ENCODE measurements around the gene NANOS3.
"Not testable (repeated sequence)": the region's sequence is repeated elsewhere in the genome, so short reads cannot be mapped to it uniquely, and the experiment has no call there.

The NANOS3 gene

GRCh38 chr19:13909430-13909829, 32.5 kb downstream of the NANOS3 start:
- H3K36me3 Mint-ChIP-seq, result peaks cover 1% of the 10 kb centered on the region
- H3K27ac Mint-ChIP-seq, result no peak overlapping the region
- peaks cover 11% of the 10 kb centered on the region for H3K4me1 Mint-ChIP-seq
- no peaks in the 10 kb centered on the region for H3K9me3 Mint-ChIP-seq
- H3K4me3 Mint-ChIP-seq, result no peak overlapping the region
- no peaks in the 10 kb centered on the region for H3K27me3 Mint-ChIP-seq

GRCh38 chr19:13913352-13913751, 36.4 kb downstream of the NANOS3 start:
- no peaks in the 10 kb centered on the region for H3K27me3 Mint-ChIP-seq
- peaks cover 1% of the 10 kb centered on the region for H3K36me3 Mint-ChIP-seq
- H3K4me1 Mint-ChIP-seq, result no peaks in the 10 kb centered on the region
- H3K4me3 Mint-ChIP-seq, result no peak overlapping the region
- H3K27ac Mint-ChIP-seq, result no peak overlapping the region
- no peaks in the 10 kb centered on the region for H3K9me3 Mint-ChIP-seq

- Mint-ChIP-seq H3K27me3 (no peaks in the 10 kb centered on the region), H3K36me3 (peaks cover 1% of the 10 kb centered on the region), H3K27ac (no peak overlapping the region), H3K4me1 (no peaks in the 10 kb centered on the region), H3K4me3 (no peak overlapping the region), H3K9me3 (no peaks in the 10 kb centered on the region)
These were observed 37.8 kb downstream of the NANOS3 start for GRCh38 chr19:13914777-13915176.

- Mint-ChIP-seq H3K4me1 (no peaks in the 10 kb centered on the region), H3K9me3 (no peaks in the 10 kb centered on the region), H3K27ac (no peak overlapping the region), H3K36me3 (peaks cover 12% of the 10 kb centered on the region), H3K27me3 (no peaks in the 10 kb centered on the region), H3K4me3 (no peak overlapping the region)
These were observed 41.0 kb downstream of the NANOS3 start for GRCh38 chr19:13917888-13918406.

GRCh38 chr19:13918726-13919411, 41.9 kb downstream of the NANOS3 start:
- Mint-ChIP-seq H3K27ac (no peak overlapping the region), H3K36me3 (peaks cover 12% of the 10 kb centered on the region)

GRCh38 chr19:13920524-13920923, 43.6 kb downstream of the NANOS3 start:
- Mint-ChIP-seq H3K27me3 (no peaks in the 10 kb centered on the region), H3K36me3 (peaks cover 16% of the 10 kb centered on the region), H3K9me3 (no peaks in the 10 kb centered on the region), H3K4me3 (no peak overlapping the region), H3K27ac (no peak overlapping the region), H3K4me1 (no peaks in the 10 kb centered on the region)

More at GRCh38 chr19:13918726-13919411, 41.9 kb downstream of the NANOS3 start:
- H3K27me3 Mint-ChIP-seq, result no peaks in the 10 kb centered on the region
- H3K9me3 Mint-ChIP-seq, result no peaks in the 10 kb centered on the region
- H3K4me3 Mint-ChIP-seq, result no peak overlapping the region
- H3K4me1 Mint-ChIP-seq, result no peaks in the 10 kb centered on the region

- Mint-ChIP-seq H3K27ac (no peak overlapping the region), H3K4me1 (peaks cover 3% of the 10 kb centered on the region), H3K4me3 (no peak overlapping the region), H3K9me3 (no peaks in the 10 kb centered on the region), H3K27me3 (no peaks in the 10 kb centered on the region), H3K36me3 (peaks cover 16% of the 10 kb centered on the region)
These were observed 44.2 kb downstream of the NANOS3 start for GRCh38 chr19:13920940-13921747.

- H3K27ac Mint-ChIP-seq, H3K9me3 Mint-ChIP-seq, H3K27me3 Mint-ChIP-seq, H3K4me3 Mint-ChIP-seq: not testable (repeated sequence)
- H3K4me1 Mint-ChIP-seq, result peaks cover 13% of the 10 kb centered on the region
- peaks cover 16% of the 10 kb centered on the region for H3K36me3 Mint-ChIP-seq
These were observed 45.2 kb downstream of the NANOS3 start for GRCh38 chr19:13922118-13922517.

GRCh38 chr19:13923194-13923987, 46.5 kb downstream of the NANOS3 start:
- Mint-ChIP-seq H3K27ac (no peak overlapping the region), H3K4me3 (no peak overlapping the region), H3K27me3 (no peaks in the 10 kb centered on the region), H3K9me3 (no peaks in the 10 kb centered on the region), H3K36me3 (peaks cover 17% of the 10 kb centered on the region), H3K4me1 (peaks cover 14% of the 10 kb centered on the region)

- Mint-ChIP-seq H3K36me3 (peaks cover 13% of the 10 kb centered on the region), H3K9me3 (no peaks in the 10 kb centered on the region), H3K27ac (no peak overlapping the region), H3K4me1 (peaks cover 14% of the 10 kb centered on the region), H3K27me3 (no peaks in the 10 kb centered on the region), H3K4me3 (no peak overlapping the region)
These were observed 49.1 kb downstream of the NANOS3 start for GRCh38 chr19:13926010-13926409.

- Mint-ChIP-seq H3K27me3 (no peaks in the 10 kb centered on the region), H3K36me3 (peaks cover 11% of the 10 kb centered on the region), H3K4me3 (no peak overlapping the region), H3K27ac (no peak overlapping the region), H3K4me1 (peaks cover 14% of the 10 kb centered on the region), H3K9me3 (no peaks in the 10 kb centered on the region)
These were observed 49.8 kb downstream of the NANOS3 start for GRCh38 chr19:13926715-13927114.

- no peak overlapping the region for H3K27ac Mint-ChIP-seq
- no peaks in the 10 kb centered on the region for H3K27me3 Mint-ChIP-seq
- H3K36me3 Mint-ChIP-seq, result peaks cover 5% of the 10 kb centered on the region
- no peak overlapping the region for H3K4me3 Mint-ChIP-seq
- H3K4me1 Mint-ChIP-seq, result peaks cover 14% of the 10 kb centered on the region
- no peaks in the 10 kb centered on the region for H3K9me3 Mint-ChIP-seq
These were observed 52.4 kb downstream of the NANOS3 start for GRCh38 chr19:13929340-13929739.

- no peak overlapping the region for H3K4me3 Mint-ChIP-seq
- no peak overlapping the region for H3K27ac Mint-ChIP-seq
- H3K36me3 Mint-ChIP-seq, result peaks cover 2% of the 10 kb centered on the region
- H3K9me3 Mint-ChIP-seq, result no peaks in the 10 kb centered on the region
- H3K27me3 Mint-ChIP-seq, result no peaks in the 10 kb centered on the region
- peaks cover 14% of the 10 kb centered on the region for H3K4me1 Mint-ChIP-seq
These were observed 53.0 kb downstream of the NANOS3 start for GRCh38 chr19:13929956-13930355.

Measured in activated naive CD4-positive, alpha-beta T cell treated with anti-CD3 and anti-CD28 coated beads, Interleukin-2, amount 50 U/mL, for 24 hours (primary cell).